Stimulated activated CD8-positive, alpha-beta memory T cell treated with anti-CD3 and anti-CD28 coated beads, Interleukin-7, amount 100 ng/mL, for 1 hour (primary cell): ENCODE results near the gene PPP1R16B.
A peak's percentile ranks its signal among the peaks of the same experiment; 100 is the strongest.

Source experiments
- DNase-seq, 2 donors: peaks; one replicate each; pipeline ENCODE4 v3.0.0-alpha.2; 2020; ENCODE audit warnings: low read depth in 2 of 2

The PPP1R16B gene

GRCh38 chr20:38805502-38805957 is at the start of gene PPP1R16B:
PPP1R16B (plus strand) TSS chr20:38805697; CDS start chr20:38835926, 30,229 bp downstream.
- DNase-seq: peak; percentile 63 to 68

GRCh38 chr20:38757145-38757775 is 48.2 kb upstream of the PPP1R16B start:
- DNase-seq: no peak

- DNase-seq: no peak
Observed at GRCh38 chr20:38759106-38759505, 46.4 kb upstream of the PPP1R16B start.

- DNase-seq: no peak
Observed at GRCh38 chr20:38760978-38761377, 44.5 kb upstream of the PPP1R16B start.

GRCh38 chr20:38762174-38762573 is 43.3 kb upstream of the PPP1R16B start:
- DNase-seq: no peak

GRCh38 chr20:38763616-38764015 is 41.9 kb upstream of the PPP1R16B start:
- DNase-seq: no peak

- DNase-seq: no peak
Observed at GRCh38 chr20:38764567-38765318, 40.8 kb upstream of the PPP1R16B start.

GRCh38 chr20:38766071-38766470 is 39.4 kb upstream of the PPP1R16B start:
- DNase-seq: no peak

GRCh38 chr20:38769376-38770295 is 35.9 kb upstream of the PPP1R16B start:
- no peak for DNase-seq

GRCh38 chr20:38770546-38770945 is 35.0 kb upstream of the PPP1R16B start:
- no peak for DNase-seq

GRCh38 chr20:38770970-38771369 is 34.5 kb upstream of the PPP1R16B start:
- no peak for DNase-seq

GRCh38 chr20:38771621-38772020 is 33.9 kb upstream of the PPP1R16B start:
- no peak for DNase-seq

GRCh38 chr20:38774167-38774566 is 31.3 kb upstream of the PPP1R16B start:
- no peak for DNase-seq

- DNase-seq: no peak
Observed at GRCh38 chr20:38776363-38776762, 29.1 kb upstream of the PPP1R16B start.

GRCh38 chr20:38779247-38780097 is 26.0 kb upstream of the PPP1R16B start:
- DNase-seq: no peak

GRCh38 chr20:38782275-38782674 is 23.2 kb upstream of the PPP1R16B start:
- no peak for DNase-seq

- no peak for DNase-seq
Observed at GRCh38 chr20:38787870-38788269, 17.6 kb upstream of the PPP1R16B start.

GRCh38 chr20:38789503-38790199 is 15.8 kb upstream of the PPP1R16B start:
- DNase-seq: no peak

GRCh38 chr20:38790200-38791053 is 15.1 kb upstream of the PPP1R16B start:
- peak in 1 of 2 donors; percentile 21 for DNase-seq

GRCh38 chr20:38791291-38791690 is 14.2 kb upstream of the PPP1R16B start:
- DNase-seq: no peak
